T-helper 1 cell (primary cell): ENCODE results near the gene PCMTD2.

Experiments
- DNase-seq, 5 donors: peaks; one replicate each; pipeline ENCODE4 v3.0.0-alpha.2; 2012 to 2020

PCMTD2 gene

DNA sequence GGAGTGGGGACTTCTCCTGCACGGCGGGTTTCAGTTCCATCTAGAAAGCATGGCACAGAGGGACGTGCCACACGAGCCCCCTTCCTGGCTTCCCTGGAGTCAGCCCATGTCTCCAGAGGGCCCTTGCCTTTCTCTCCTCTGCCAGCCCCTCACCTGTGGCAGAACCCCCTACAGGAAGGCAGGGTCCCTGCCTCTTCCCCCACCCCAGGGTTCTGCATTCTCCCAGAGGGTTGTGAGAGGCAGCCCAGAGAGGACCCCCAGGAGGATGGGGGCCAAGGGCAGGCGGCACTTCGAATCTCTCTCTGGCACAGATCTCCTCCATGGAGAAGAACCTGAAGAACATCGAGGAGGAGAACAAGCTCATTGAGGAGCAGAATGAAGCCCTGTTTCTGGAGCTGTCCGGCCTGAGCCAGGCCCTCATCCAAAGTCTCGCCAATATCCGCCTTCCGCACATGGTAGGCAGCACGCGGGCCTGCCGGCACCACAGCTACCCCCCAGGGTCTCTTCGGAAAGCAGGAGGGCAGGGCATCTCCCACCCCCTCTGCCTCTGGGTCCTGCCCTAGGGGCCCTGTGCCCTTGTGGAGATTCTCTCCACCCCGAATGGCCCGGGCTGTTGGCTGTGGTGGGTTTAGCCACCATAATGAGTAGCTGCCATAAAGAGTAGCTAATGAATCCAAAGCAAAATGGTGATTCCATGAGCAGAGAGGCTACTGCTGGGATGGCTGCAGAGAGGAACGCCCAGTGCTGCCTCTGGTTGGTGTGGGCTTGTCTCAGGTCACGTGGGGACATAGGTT is 15.9 kb upstream of the PCMTD2 start:
- DNase-seq: no peak

- no peak for DNase-seq
Measured at GRCh38 chr20:64240243-64241015, 15.1 kb upstream of the PCMTD2 start.

DNA sequence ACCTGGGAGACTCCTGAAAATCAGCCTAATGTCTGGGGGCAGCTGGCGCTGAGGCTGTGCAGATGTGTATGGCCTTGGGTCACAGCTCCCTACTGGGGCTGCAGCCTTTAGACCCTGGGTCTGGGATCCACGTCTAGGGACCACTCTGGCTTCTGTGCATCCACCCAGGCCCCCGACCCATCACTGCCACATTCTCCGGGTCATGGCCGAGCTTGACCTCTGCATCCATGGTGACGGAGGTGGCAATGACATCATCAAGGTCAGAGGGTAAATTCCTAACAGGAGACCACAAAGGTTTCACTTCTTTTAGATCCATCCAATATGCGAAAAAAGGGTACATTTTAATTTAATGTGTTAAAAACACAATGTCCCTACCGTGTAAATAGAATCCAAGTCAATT is 14.5 kb upstream of the PCMTD2 start:
- no peak for DNase-seq

- no peak for DNase-seq
Measured at GRCh38 chr20:64242003-64242796, 13.3 kb upstream of the PCMTD2 start.

DNA sequence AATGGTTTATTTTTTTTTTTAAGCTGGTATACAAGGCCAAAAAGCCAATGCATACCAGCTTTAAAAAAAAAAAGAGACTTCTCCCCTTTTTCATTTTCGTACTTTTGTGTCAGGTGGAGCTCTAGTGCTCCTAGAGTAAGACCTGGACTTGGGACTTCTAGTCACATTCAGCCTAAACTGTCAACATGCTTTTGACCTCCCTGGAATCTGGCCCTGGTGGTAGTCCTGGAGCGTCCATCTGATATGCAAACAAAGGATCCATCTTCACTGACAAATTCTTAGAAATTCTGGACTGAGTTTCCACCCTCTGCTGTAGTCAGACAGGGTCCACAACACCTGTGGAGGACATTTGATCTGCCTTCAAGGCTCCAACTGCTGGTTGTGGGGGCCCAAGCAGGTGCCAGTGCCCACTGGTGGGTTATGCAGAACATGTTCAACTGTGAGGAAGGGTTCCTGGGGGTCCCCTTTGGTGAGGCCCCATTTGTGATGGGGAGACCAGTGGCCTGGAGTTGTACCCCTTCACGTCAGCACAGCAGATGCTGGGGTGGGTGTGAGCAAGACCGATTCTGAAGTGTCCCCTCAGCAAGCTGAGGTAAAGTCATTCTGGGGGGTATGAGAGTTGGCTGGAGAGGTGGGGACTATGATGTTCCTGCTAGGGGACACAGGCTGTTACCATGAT is 12.6 kb upstream of the PCMTD2 start:
- DNase-seq: no peak

- DNase-seq: no peak
Measured at GRCh38 chr20:64244281-64244805, 11.2 kb upstream of the PCMTD2 start.

GRCh38 chr20:64244870-64245603 is 10.5 kb upstream of the PCMTD2 start:
- no peak for DNase-seq

GRCh38 chr20:64245746-64246595 is 9.6 kb upstream of the PCMTD2 start:
- no peak for DNase-seq

- DNase-seq: no peak
Measured at GRCh38 chr20:64246616-64247306, 8.8 kb upstream of the PCMTD2 start.

DNA sequence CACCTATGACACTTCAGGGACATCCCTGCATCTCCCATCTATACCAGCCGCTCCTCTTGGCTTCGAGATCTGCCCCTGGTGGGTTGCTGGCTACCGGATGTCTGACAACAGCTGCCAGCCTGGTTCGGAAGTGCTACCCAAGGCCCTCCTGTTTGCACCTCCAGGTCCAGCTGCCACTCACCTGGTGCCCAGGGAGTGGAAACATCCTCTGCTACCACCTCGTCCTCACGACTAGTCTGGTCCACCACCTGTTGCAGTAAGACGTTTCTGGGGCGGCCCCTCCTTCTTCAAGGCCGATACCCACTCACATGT is 8.3 kb upstream of the PCMTD2 start:
- DNase-seq: no peak

GRCh38 chr20:64247970-64248841 is 7.3 kb upstream of the PCMTD2 start:
- no peak for DNase-seq

DNA sequence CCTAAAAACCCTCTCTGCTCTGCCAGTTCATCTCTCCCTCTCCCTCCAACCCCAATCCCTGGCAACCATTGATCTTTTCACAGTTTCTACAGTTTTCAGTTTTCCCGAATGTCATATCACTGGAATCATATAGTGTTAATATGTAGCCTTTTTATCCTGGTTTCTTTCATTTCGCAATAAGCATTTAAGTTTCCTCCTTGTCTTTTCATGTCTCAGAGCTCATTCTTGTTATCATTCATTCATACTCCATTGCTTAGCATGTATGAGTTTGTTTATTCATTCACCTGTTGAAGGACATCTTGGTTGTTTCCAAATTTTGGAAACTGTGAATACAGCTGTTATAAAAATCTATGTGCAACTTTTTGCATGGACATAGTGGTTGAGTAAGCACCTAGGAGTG is 5.5 kb upstream of the PCMTD2 start:
- no peak for DNase-seq

- no peak for DNase-seq
Measured at GRCh38 chr20:64253000-64253383, 2.6 kb upstream of the PCMTD2 start.

- no peak for DNase-seq
Measured at GRCh38 chr20:64253443-64253842, 2.1 kb upstream of the PCMTD2 start.

- DNase-seq: no peak
Measured at GRCh38 chr20:64254156-64254555, 1.4 kb upstream of the PCMTD2 start.

DNA sequence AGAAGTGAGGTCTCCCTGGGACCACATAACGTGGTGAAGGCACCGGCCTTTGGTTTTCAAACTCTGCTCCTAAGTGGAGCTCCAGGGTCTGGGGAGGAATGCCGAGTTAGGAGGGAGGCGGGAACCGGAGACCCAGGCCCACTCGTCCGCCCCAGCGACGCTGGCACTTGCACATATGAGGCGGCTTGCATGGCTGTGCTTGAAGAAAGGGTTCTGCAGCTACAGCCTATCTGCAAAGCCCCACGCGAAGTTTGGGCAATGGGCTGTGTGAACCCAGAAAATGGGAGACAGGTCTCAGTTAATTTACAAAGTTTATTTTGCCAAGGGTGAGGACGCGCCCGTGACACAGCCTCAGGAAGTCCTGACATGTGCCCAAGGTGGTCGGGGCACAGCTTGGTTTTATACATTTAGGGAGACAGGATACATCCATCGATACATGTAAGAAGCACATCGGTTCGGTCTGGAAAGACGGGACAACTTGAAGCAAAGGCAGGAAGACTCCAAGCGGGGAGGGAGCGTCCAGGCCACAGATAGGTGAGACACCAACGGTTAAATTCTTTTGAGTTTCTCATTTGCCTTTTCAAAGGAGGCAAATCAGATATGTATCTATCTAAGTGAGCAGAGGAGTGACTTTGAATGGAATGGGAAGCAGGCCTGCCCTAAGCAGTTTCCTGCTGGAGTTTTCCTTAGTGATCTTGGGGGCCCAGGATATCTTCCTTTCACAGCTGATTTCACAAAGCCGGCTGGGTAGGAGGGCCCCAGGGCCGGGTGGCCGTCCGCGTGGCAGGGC is 782 bp upstream of the PCMTD2 start:
- no peak for DNase-seq

DNA sequence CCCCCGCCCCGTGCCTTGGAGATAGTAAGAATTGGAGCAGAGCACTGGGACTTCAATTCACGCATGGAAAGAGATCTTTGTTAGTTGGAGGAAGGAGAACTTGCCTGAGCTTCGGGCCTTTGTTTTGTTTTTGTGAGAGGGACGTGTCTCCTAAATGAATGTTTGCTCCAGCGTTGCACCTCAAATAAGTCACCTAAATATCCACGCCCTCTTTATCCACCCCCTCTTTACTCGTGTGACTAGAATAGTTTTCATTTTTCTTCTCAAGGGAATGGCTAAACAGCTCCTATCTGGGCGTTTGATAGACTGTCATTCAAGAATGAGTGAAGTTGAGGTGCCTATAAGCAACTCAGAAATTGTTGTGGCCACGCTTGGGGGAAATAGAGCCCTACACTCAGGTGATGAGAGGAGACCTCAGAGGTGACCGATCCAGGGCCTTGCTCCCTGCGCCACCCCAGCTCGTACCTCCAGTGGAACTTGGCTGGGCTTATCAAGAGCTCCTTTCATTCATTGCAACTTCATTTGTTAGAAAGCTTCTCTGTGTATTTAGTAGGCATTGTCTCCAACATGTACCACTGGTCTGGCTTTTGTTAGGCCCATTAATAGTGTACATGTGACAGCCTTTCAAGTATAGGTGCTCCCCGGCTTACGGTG is 861 bp downstream of the PCMTD2 start:
- DNase-seq: no peak
